Measurements from ENCODE around the gene GNG12. TPM values are rescaled to one million over a fixed set of nuclear protein-coding genes. Genes with fewer than 3 reads are reported as not detected.
A peak's percentile ranks its signal among the peaks of the same experiment; 100 is the strongest.

The GNG12 gene
- total RNA-seq, 3 donors from 2014 or later = 85.0 to 191 (median 158) TPM

DNA sequence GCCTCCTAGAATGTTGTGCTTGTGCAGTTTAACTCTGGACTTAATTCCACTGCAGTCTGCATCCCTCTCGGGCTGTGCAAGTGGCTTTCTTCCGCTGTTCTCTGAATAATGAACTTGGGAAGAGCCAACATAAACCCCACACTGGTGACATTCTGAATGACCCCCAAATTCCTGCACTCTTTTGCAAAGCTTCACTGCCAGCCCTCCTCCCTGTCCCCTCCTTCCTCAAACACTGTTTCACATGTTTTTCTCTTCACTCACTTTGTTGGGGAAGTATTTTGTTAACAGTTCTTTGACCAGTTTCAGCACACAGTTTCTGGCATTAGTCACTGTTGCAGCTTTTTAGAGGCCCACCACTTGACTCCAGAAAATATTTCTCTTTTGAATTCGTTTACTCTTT is 39.7 kb downstream of the GNG12 start:
- ATAC-seq (no peak), DNase-seq (no peak)
- Histone ChIP-seq H3K4me1 (ENCODE audit: low read depth) (no peaks in the 10 kb centered on the region), H3K36me3 (ENCODE audit: low read depth) (no peaks in the 10 kb centered on the region), H3K4me3 (no peak overlapping the region), H3K9me3 (no peaks in the 10 kb centered on the region)
- intact Hi-C loops (cut with DNase I, micrococcal nuclease) = no loop called here
- TF ChIP-seq, protein P1, sequence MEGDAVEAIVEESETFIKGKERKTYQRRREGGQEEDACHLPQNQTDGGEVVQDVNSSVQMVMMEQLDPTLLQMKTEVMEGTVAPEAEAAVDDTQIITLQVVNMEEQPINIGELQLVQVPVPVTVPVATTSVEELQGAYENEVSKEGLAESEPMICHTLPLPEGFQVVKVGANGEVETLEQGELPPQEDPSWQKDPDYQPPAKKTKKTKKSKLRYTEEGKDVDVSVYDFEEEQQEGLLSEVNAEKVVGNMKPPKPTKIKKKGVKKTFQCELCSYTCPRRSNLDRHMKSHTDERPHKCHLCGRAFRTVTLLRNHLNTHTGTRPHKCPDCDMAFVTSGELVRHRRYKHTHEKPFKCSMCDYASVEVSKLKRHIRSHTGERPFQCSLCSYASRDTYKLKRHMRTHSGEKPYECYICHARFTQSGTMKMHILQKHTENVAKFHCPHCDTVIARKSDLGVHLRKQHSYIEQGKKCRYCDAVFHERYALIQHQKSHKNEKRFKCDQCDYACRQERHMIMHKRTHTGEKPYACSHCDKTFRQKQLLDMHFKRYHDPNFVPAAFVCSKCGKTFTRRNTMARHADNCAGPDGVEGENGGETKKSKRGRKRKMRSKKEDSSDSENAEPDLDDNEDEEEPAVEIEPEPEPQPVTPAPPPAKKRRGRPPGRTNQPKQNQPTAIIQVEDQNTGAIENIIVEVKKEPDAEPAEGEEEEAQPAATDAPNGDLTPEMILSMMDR (IDR thresholded peaks at IDR 0.05) = no peak

DNA sequence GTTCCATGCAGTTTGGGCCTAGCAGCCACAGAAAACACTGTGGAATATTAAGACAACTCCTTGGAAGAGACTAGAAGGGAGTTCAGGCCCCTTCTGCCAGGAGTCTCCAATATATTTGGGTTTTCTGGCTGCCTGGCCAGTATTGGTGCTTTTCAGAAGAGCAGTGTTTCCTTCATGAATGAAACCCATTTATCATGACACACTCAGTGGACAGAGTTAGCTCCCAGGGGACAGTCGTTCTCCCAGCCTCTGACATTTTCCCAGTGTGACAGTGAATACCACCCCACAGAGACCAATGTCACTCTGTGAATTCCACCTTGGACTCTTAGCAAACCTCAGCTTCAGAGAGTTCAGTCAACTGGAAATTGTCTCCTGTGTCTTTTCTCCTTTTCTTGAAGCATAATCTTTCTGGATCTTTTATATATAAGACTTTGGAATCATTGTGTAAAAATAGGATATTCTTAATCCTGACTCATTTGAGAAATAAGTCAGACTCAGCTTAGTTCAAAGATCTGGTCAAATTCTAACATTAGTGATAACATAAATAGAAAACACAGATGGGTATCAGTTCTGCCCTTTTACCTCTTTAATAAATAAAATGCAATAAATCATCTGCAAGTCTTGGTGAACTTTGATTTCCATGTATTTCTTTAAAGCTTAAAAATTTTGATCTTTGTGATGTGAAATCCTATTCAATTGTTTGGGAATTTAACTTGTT is 40.4 kb downstream of the GNG12 start:
- intact Hi-C loops (cut with DNase I, micrococcal nuclease) = no loop called here
- Histone ChIP-seq H3K4me3 (no peak overlapping the region), H3K36me3 (ENCODE audit: low read depth) (no peaks in the 10 kb centered on the region), H3K4me1 (ENCODE audit: low read depth) (no peaks in the 10 kb centered on the region), H3K9me3 (no peaks in the 10 kb centered on the region)
- TF ChIP-seq, protein P1 (IDR thresholded peaks at IDR 0.05) = no peak
- DNase-seq (no peak), ATAC-seq (no peak)

DNA sequence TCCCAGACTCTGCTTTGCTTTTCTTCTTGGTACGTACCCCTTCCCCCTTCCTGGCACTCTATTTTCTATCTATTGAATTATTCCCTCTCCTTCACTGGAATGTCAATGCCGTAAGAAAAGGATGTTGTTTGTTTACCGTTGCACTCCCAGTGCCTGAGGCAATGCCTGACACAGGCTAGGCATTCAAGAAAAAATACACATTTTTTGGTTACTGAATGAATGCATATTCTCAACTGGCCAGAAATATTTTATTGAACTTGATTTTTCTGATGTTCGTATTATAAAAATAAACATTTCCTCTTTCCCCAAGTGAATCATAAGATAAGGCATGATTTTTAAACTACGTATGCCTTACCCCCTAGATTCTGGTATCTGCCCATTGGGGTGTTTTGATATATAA is 41.2 kb downstream of the GNG12 start:
- intact Hi-C loops (cut with DNase I, micrococcal nuclease) = no loop called here
- H3K4me3 ChIP-seq = no peak overlapping the region
- DNase-seq = no peak
- H3K4me1 ChIP-seq (ENCODE audit: low read depth) = no peaks in the 10 kb centered on the region
- ATAC-seq = no peak
- H3K36me3 ChIP-seq (ENCODE audit: low read depth) = no peaks in the 10 kb centered on the region
- TF ChIP-seq, protein P1 (IDR thresholded peaks at IDR 0.05) = no peak
- no peaks in the 10 kb centered on the region for H3K9me3 ChIP-seq

DNA sequence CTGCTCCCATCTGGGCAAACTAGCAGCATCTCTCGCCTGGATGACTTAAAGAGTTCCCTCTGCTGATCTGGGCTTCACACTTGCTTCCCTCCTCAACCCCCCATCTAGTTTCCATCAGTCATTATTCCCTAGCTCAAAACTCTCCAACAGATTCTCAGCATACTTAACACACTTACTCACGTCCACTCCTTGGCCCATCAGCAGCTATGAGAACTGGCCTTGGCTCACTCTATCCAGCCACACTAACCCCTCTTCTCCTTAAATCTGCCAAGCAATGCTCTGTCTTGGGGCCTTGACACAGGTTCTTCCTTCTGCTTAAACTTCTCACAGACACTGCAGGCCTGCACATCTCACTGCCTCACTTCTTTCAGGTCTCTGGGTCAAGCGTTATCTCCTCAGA is 41.6 kb downstream of the GNG12 start:
- no peaks in the 10 kb centered on the region for H3K9me3 ChIP-seq
- no peaks in the 10 kb centered on the region for H3K36me3 ChIP-seq (ENCODE audit: low read depth)
- DNase-seq (no peak), ATAC-seq (peak; percentile 43)
- no peaks in the 10 kb centered on the region for H3K4me1 ChIP-seq (ENCODE audit: low read depth)
- intact Hi-C loops (cut with DNase I, micrococcal nuclease) = no loop called here
- TF ChIP-seq, protein P1 (IDR thresholded peaks at IDR 0.05) = no peak
- H3K4me3 ChIP-seq = no peak overlapping the region

DNA sequence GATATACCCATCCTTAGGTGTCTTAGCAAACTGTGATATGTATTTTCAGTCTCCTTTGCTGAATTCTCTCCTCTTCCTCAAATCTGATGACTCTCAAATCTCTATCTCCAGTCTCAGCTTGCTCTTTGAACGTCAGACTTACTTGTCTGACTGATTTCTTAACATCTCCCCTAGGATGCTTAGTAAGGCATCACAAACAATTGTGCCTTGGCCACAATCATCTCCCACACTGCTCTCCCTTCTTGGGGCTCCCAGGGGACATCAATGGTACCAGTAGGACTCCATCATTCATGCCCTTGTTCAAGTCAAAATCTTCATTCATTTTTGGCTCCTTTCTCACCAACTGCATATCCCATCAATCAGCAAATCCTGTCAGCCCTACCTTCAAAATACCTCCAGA is 42.0 kb downstream of the GNG12 start:
- ATAC-seq (no peak), DNase-seq (no peak)
- no peak overlapping the region for H3K4me3 ChIP-seq
- TF ChIP-seq, protein P1 (IDR thresholded peaks at IDR 0.05) = no peak
- intact Hi-C loops (cut with DNase I, micrococcal nuclease) = no loop called here
- no peaks in the 10 kb centered on the region for H3K4me1 ChIP-seq (ENCODE audit: low read depth)
- H3K36me3 ChIP-seq (ENCODE audit: low read depth) = no peaks in the 10 kb centered on the region
- no peaks in the 10 kb centered on the region for H3K9me3 ChIP-seq

Data from mucosa of descending colon (tissue), 3 donors.